Activated T-cell treated with anti-CD3 and anti-CD28 coated beads, Interleukin-2, amount 50 U/mL, for 4 hours (primary cell): Measurements from ENCODE around the gene WDR90. TPM values are rescaled to one million over a fixed set of nuclear protein-coding genes. Genes with fewer than 3 reads are reported as not detected.
A peak's percentile ranks its signal among the peaks of the same experiment; 100 is the strongest.

Experiments
- ATAC-seq, 2 donors: fragments of 200-7000 bp; cut with Tn5 transposase; one replicate each; pipeline ENCODE4 v1.10.0; 2021
- DNase-seq: peaks from one replicate; pipeline ENCODE4 v3.0.0-alpha.2; 2020
- H3K27me3 Mint-ChIP-seq: one replicate; pipeline ENCODE4 v1.8.0; 2021; ENCODE audit warnings: low read depth, mixed read lengths
- H3K36me3 Mint-ChIP-seq: one replicate; pipeline ENCODE4 v1.8.0; 2022; ENCODE audit warnings: mixed read lengths; ENCODE audit not compliant: insufficient read depth
- H3K4me1 Mint-ChIP-seq: one replicate; pipeline ENCODE4 v1.8.0; 2021; ENCODE audit warnings: low read depth, mixed read lengths
- H3K4me3 Mint-ChIP-seq: one replicate; pipeline ENCODE4 v1.8.0; 2021; ENCODE audit warnings: mild to moderate bottlenecking, moderate library complexity, mixed read lengths
- H3K9me3 Mint-ChIP-seq: one replicate; pipeline ENCODE4 v1.8.0; 2021; ENCODE audit warnings: mixed read lengths
- total RNA-seq, 3 donors: library from RNA; stranded (reverse); gene quantifications; one replicate each; pipeline ENCODE4 v1.2.1, GENCODE V29; 2021

The WDR90 gene
- total RNA-seq, 3 donors from 2014 or later, result 81.0 to 104 (median 87.8) TPM

DNA sequence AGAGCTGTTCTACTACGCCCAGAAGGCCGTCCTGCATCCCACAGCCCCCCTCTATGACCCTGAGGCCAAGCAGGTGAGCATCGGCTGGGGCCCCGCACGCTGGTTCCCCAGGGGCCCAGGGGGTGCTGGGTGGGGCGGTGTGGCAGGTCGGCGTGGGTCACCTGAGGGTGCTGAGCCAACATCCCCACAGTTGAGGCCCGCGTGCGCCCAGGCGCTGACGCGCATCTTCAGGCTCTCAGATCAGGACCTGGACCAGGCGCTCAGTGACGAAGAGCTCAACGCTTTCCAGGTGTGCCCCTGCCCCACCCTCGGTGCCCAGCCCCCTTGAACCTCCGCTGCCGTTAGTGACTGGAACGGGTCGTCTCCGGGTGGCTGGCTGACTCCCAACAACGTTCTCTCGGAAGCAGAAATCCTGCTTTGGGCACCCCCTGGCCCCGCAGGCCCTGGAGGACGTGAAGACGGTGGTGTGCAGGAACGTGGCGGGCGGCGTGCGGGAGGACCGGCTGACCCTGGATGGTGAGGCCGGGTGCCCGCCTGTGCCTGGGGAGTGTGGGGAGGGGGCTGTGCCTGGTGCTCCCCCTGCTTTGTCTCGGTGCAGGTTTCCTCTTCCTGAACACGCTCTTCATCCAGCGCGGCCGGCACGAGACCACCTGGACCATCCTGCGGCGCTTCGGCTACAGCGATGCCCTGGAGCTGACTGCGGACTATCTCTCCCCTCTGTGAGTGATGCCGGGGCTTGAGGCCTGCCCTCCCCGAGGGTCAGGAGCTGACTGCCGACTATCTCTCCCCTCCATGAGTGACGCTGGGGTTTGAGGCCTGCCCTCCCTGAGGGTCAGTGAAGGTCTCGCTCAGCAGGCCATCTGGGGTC lies 21.6 kb downstream of the WDR90 start:
- peaks cover 6% of the 10 kb centered on the region for H3K27me3 Mint-ChIP-seq
- ATAC-seq (no peak), DNase-seq (no peak)
- H3K4me3 Mint-ChIP-seq, result peak overlapping the region; percentile 42
- H3K4me1 Mint-ChIP-seq, result peaks cover 11% of the 10 kb centered on the region
- no peaks in the 10 kb centered on the region for H3K9me3 Mint-ChIP-seq
- H3K36me3 Mint-ChIP-seq, result peaks cover 6% of the 10 kb centered on the region

DNA sequence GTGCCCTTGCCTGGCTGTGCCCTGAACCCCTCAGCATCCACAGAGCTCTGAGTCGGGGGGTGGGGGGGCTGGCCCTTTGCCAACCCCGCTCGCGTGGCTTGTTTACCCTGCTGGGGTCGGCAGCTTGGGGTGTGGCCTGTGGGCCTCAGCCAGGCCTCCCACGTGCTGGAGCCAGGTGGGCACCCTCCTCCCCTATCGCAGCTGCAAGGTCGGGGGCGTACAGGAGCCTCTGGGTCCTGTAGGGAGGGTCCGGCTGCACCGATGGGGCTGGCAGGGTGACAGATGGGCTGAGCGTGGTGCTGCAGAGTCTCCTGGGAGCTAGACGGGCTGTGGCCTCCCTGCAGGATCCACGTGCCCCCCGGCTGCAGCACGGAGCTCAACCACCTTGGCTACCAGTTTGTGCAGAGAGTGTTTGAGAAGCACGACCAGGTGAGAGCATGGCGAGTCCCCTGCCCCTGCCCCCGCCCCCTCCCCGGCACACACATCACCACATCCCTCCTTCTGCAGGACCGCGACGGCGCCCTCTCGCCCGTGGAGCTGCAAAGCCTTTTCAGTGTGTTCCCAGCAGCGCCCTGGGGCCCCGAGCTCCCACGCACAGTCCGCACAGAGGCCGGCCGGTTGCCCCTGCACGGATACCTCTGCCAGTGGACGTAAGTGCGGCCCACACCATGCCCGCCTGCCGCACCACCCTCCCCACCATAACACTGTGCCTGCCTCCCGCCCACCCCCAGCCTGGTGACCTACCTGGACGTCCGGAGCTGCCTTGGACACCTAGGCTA lies 22.4 kb downstream of the WDR90 start:
- no peaks in the 10 kb centered on the region for H3K9me3 Mint-ChIP-seq
- ATAC-seq (no peak), DNase-seq (no peak)
- H3K27me3 Mint-ChIP-seq, result peaks cover 6% of the 10 kb centered on the region
- H3K4me1 Mint-ChIP-seq, result peaks cover 11% of the 10 kb centered on the region
- H3K36me3 Mint-ChIP-seq, result peaks cover 6% of the 10 kb centered on the region
- no peak overlapping the region for H3K4me3 Mint-ChIP-seq

DNA sequence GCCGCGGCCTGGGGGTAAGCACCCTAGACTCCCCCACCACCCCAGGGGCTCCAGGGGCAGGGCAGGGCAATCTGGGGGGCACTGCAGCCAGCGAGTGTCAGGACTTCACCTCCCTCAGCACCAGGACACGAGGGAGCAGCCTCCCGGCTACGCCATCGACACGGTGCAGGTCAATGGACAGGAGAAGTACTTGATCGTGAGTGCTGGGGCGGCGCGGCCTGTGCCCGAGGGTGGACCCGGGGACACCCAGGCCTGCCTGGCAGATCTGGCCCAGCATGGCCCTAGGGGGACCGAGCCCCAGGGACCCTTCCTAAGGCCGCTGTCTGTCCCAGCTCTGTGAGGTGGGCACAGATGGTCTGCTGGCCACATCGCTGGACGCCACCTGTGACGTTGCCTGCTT lies 23.2 kb downstream of the WDR90 start:
- Mint-ChIP-seq H3K4me3 (no peak overlapping the region), H3K36me3 (peaks cover 6% of the 10 kb centered on the region), H3K27me3 (peaks cover 11% of the 10 kb centered on the region), H3K4me1 (peaks cover 11% of the 10 kb centered on the region), H3K9me3 (no peaks in the 10 kb centered on the region)
- ATAC-seq, result no peak
- no peak for DNase-seq

DNA sequence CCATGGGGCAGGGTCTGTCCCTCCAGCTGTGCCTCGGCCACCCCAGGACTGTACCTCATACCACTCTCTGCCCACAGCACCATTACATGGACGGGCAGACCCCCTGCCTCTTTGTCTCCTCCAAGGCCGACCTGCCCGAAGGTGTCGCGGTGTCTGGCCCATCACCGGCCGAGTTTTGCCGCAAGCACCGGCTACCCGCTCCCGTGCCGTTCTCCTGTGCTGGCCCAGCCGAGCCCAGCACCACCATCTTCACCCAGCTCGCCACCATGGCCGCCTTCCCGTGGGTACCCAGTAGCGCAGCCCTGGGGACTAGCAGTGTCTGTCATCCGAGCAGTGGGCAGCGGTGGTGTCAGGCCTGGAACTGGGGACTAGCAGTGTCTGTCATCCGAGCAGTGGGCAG lies 23.7 kb downstream of the WDR90 start:
- H3K9me3 Mint-ChIP-seq, result no peaks in the 10 kb centered on the region
- peaks cover 11% of the 10 kb centered on the region for H3K27me3 Mint-ChIP-seq
- DNase-seq (no peak), ATAC-seq (no peak)
- no peak overlapping the region for H3K4me3 Mint-ChIP-seq
- peaks cover 6% of the 10 kb centered on the region for H3K36me3 Mint-ChIP-seq
- peaks cover 7% of the 10 kb centered on the region for H3K4me1 Mint-ChIP-seq

DNA sequence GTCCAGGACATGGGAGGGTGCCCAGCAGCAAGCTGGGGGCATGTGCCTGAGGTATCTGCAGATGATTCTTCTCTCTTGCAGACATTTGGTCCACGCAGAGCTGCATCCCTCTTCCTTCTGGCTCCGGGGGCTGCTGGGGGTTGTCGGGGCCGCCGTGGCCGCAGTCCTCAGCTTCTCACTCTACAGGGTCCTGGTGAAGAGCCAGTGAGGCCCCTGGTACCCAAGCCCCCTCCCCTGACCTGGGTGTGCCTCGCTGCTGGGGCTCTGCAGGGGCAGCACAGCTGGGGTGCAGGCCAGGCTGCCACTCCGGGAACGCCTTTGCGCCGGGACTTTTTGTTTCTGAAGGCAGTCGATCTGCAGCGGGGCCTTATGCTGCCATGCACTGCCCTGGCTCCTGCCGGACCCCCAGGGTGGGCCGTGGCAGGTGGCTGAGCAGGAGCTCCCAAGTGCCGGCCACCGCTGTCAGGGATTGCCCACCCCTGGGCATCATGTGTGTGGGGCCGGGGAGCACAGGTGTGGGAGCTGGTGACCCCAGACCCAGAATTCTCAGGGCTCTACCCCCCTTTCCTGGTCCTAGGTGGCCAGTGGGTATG lies 24.3 kb downstream of the WDR90 start:
- Mint-ChIP-seq H3K27me3 (peaks cover 11% of the 10 kb centered on the region), H3K4me3 (no peak overlapping the region), H3K36me3 (peaks cover 6% of the 10 kb centered on the region), H3K4me1 (peaks cover 7% of the 10 kb centered on the region), H3K9me3 (no peaks in the 10 kb centered on the region)
- DNase-seq (no peak), ATAC-seq (no peak)

DNA sequence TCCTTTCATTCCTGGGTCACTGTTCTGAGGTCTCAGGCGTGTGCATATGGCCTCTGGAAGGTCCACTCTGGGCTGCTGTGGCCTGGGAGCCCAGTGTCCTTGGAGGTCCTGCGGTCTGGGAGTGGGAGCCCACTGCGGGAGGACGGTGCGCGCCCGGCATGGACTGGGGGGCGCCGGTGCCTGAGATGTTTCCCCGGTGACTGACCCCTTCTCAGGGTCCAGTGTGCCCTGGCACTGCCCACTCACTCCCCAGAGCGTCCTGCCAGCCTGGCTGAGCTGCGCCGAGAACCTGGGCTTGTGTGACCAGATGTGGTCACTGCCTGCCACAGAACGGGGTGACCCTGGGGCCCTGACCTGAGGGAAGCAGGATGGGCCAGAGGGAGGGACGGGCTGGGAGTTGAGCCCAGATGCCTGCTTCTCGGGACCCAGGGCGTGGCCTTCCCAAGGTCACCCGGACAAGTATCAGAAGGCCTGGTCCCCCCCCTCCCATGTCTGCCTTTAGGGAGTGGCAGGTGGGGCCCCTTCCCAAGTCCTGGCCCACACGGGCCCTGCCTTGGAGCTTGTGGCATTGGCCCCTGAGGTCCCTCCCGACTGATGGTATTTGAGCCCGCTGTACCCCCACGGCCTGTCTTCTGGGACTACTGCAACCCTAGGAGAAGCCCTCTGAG lies 25.2 kb downstream of the WDR90 start:
- no peak overlapping the region for H3K4me3 Mint-ChIP-seq
- no peak for DNase-seq
- no peak for ATAC-seq
- no peaks in the 10 kb centered on the region for H3K9me3 Mint-ChIP-seq
- H3K27me3 Mint-ChIP-seq, result peaks cover 11% of the 10 kb centered on the region
- H3K4me1 Mint-ChIP-seq, result peaks cover 6% of the 10 kb centered on the region
- peaks cover 6% of the 10 kb centered on the region for H3K36me3 Mint-ChIP-seq

DNA sequence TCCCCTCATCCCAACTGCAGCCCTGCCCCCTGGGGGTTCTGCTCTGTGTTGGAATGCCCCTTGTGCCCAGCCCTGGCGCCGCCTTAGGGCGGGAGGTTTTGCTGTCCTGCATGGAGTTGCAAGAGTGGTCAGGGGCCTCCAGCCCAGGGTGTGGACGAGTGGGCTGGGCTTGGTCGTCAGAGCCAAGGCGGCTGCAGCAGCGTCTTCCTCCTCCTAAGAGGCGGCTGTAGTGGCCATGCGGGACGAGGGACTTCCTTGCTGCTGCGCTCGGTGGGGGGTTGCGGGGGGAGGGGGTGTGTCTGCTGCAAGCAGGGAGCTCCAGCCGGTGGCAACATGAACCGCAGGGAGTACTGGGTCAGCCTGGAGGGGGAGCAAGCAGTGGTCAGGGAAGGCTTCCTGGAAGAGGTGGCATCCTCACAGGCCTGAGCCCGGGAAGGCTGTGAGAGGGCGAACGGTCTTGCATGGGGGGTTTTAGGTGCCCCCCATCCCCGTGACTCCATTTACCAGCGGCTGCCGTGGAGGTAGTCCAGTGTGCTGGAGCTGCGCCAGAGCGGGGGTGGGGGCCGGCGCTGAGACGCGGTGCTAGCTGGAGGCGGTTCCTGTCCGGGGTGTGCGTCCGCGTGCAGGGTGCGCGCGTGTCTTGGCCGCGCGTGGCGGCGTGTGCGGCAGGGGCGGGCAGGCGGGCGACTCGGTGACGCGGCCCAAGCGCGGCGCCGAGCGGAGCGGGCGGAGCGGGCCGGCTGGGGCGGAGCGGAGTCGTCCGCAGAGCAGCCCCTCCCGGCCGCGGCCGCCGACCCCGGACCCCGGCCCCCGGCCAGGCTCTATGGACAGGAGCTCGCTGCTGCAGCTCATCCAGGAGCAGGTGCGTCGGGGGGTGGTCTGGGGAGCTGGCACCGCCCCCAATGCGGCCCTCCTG lies 26.1 kb downstream of the WDR90 start, which contains the start of gene RHBDL1:
Gene RHBDL1 (plus strand): TSS at position 704 of the 916 bp plus-strand sequence. CDS start 120 bp downstream, at position 824.
- Mint-ChIP-seq H3K36me3 (peaks cover 3% of the 10 kb centered on the region), H3K27me3 (peaks cover 11% of the 10 kb centered on the region), H3K4me1 (peaks cover 8% of the 10 kb centered on the region), H3K4me3 (peak within 1 kb of the TSS; percentile 16), H3K9me3 (no peaks in the 10 kb centered on the region)
- DNase-seq, result no peak
- no peak for ATAC-seq

DNA sequence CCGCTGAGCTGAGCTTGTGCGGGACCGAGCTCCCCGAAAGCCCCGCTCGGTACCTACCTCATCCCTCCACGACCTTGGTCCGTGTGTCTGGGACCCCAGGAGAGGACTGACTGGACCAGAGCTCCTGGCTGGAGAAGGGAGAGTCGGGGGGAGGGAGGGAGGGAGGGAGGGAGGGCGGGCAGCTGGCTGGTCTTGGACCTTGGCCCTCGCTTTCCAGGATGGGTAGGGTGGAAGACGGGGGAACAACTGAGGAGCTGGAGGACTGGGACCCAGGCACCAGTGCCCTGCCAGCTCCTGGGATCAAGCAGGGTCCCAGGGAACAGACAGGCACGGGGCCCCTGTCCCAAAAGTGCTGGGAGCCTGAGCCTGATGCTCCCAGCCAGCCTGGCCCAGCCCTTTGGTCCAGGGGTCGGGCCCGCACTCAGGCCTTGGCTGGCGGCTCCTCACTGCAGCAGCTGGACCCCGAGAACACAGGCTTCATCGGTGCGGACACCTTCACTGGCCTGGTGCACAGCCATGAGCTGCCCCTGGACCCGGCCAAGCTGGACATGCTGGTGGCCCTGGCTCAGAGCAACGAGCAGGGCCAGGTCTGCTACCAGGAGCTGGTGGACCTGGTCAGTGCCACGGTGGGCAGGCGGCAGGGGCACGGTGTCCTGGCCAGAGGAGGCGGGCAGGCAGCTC lies 26.9 kb downstream of the WDR90 start:
- Mint-ChIP-seq H3K36me3 (peaks cover 5% of the 10 kb centered on the region), H3K4me1 (peaks cover 10% of the 10 kb centered on the region), H3K27me3 (peaks cover 11% of the 10 kb centered on the region), H3K9me3 (no peaks in the 10 kb centered on the region), H3K4me3 (no peak overlapping the region)
- ATAC-seq, result no peak
- no peak for DNase-seq

DNA sequence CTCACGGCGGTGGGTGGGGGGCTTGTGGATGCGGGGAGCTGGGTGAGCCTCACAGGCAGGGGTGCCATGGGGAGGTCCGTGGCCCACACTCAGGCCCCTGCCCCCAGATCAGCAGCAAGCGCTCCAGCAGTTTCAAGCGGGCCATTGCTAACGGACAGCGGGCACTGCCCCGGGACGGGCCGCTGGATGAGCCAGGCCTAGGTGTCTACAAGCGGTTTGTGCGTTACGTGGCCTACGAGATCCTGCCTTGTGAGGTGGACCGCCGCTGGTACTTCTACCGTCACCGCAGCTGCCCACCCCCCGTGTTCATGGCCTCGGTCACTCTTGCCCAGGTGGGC lies 27.4 kb downstream of the WDR90 start:
- DNase-seq, result no peak
- Mint-ChIP-seq H3K36me3 (peaks cover 6% of the 10 kb centered on the region), H3K27me3 (peaks cover 11% of the 10 kb centered on the region), H3K9me3 (no peaks in the 10 kb centered on the region), H3K4me1 (peaks cover 15% of the 10 kb centered on the region), H3K4me3 (no peak overlapping the region)
- no peak for ATAC-seq

DNA sequence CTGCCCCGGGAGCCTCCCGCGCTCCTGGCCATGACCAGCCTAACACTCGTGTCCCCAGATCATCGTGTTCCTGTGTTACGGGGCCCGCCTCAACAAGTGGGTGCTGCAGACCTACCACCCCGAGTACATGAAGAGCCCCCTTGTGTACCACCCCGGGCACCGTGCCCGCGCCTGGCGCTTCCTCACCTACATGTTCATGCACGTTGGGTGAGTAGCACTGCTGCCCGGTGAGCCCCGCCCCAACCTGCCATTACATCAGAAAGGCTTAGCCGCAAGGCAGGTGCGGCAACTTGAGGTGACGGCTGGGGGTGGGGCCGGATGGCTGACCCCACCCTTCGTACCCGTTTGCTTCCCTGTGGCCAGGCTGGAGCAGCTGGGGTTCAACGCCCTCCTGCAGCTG lies 27.7 kb downstream of the WDR90 start:
- Mint-ChIP-seq H3K27me3 (peaks cover 11% of the 10 kb centered on the region), H3K9me3 (no peaks in the 10 kb centered on the region), H3K36me3 (peaks cover 8% of the 10 kb centered on the region), H3K4me3 (no peak overlapping the region), H3K4me1 (peaks cover 18% of the 10 kb centered on the region)
- DNase-seq, result no peak
- no peak for ATAC-seq

DNA sequence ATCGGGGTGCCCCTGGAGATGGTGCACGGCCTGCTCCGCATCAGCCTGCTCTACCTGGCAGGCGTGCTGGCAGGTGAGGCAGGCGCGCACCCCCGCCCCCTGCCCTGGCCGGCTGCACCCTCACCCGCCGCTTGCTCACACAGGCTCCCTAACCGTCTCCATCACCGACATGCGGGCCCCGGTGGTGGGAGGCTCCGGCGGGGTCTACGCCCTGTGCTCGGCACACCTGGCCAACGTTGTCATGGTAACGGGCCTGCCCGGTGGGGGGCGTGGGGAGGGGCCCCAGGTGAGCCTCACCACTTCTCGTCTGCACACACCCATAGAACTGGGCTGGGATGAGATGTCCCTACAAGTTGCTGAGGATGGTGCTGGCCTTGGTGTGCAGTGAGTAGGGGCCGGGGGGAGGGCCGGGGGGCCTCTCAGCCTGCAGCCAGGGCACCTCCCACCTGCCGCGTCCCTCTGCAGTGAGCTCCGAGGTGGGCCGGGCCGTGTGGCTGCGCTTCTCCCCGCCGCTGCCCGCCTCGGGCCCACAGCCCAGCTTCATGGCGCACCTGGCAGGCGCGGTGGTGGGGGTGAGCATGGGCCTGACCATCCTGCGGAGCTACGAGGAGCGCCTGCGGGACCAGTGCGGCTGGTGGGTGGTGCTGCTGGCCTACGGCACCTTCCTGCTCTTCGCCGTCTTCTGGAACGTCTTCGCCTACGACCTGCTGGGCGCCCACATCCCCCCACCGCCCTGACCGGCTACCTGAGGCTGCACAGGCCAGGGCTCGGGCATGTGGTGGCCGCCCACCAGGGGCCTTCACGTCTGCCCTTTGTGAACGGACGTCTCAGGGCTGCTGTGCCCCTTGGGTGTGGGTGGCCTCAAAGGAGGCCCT lies 28.4 kb downstream of the WDR90 start:
- no peak for ATAC-seq
- peaks cover 12% of the 10 kb centered on the region for H3K36me3 Mint-ChIP-seq
- H3K27me3 Mint-ChIP-seq, result peaks cover 11% of the 10 kb centered on the region
- peaks cover 22% of the 10 kb centered on the region for H3K4me1 Mint-ChIP-seq
- DNase-seq, result no peak
- no peaks in the 10 kb centered on the region for H3K9me3 Mint-ChIP-seq
- no peak overlapping the region for H3K4me3 Mint-ChIP-seq

DNA sequence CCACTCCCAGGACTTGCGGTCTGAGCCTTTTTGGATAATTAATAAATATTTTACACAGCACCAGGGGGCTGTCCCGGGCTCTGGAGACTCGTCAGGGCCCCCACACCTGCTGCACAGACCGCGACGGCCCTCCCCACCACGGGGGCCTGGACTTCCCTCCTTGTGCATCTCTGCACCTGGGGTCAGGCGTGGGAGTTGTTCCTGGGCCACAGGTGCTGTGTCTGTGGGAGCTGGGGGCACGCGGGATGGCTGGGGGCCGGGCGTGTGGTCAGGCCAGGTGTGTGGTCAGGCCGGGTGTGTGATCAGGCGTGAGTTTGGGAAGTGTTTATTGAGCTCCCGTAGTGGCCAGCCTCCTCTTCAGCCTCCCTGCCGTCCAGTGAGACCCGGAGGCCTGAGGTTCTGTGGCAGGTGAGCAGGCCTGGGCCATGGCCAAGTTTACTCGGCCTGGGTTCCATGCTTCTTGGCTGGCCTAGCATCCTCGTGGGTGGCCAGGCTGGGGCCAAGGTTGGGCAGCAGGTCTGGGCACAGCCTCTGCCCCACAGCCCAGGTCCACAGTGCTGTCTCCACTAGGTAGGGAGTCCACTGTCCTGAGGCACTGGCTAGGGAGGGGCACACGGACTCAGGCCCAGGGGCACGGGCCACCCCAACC lies 29.2 kb downstream of the WDR90 start:
- Mint-ChIP-seq H3K4me1 (peaks cover 23% of the 10 kb centered on the region), H3K4me3 (no peak overlapping the region), H3K9me3 (no peaks in the 10 kb centered on the region), H3K36me3 (peaks cover 11% of the 10 kb centered on the region), H3K27me3 (peaks cover 11% of the 10 kb centered on the region)
- ATAC-seq, result no peak
- no peak for DNase-seq
